HepG2 (cell line): Measurements from ENCODE around the gene ABI2. TPM values are rescaled to one million over a fixed set of nuclear protein-coding genes. Genes with fewer than 3 reads are reported as not detected.

Experiments used
- ATAC-seq: fragments of 200-7000 bp; cut with Tn5 transposase; 3 replicates; pipeline ENCODE4 v1.9.1; 2020; ENCODE audit warnings: mild to moderate bottlenecking, moderate library complexity
- BruUV-seq: library from RNA; stranded (reverse); fragments of 400-500 nt; replicated peaks from 2 replicates; lab custom pipeline; 2021; lab: Mats Ljungman, UMichigan
- CTCF ChIA-PET: fragments of 300-600 bp; formaldehyde crosslinking; extraction: SDS; loops from one replicate; lab custom pipeline; 2021; ENCODE audit warnings: low total read pairs, inconsistent platforms, low intra/inter-chr PET ratio; lab: Yijun Ruan, JAX
- POLR2A ChIA-PET: fragments of 350-600 bp; sonication (Branson Sonifier 250); formaldehyde crosslinking; loops from one replicate; lab custom pipeline; 2020; ENCODE audit warnings: antibody characterized with exemption, inconsistent platforms; lab: Yijun Ruan, JAX
- DNase-seq: peaks from one replicate; pipeline ENCODE4 v3.0.0-alpha.2; 2015; ENCODE audit warnings: low spot score
- FAIRE-seq: peaks from 3 replicates; lab custom pipeline; 2011; peaks lifted over from hg19 to GRCh38; lab: Jason Lieb, UNC
- H2AFZ ChIP-seq: one replicate; pipeline ENCODE4 v1.6.1; 2011; ENCODE audit warnings: low read length, inconsistent platforms
- H3K27ac ChIP-seq: fragments of 300-600 bp; 3 replicates; pipeline ENCODE4 v1.8.0; 2011; ENCODE audit warnings: mixed run types, mild to moderate bottlenecking, mixed read lengths, low read length, inconsistent platforms; ENCODE audit not compliant: insufficient read depth; ENCODE audit errors: extremely low read length
- H3K27me3 ChIP-seq, 2 experiments: fragments of 200-600 bp in 1 of 2; 2 replicates in 1 of 2; 3 replicates in 1 of 2; pipeline versions ENCODE4 v1.6.0 to v1.8.0; 2011; ENCODE audit warnings: low read length in 2 of 2, mild to moderate bottlenecking in 2 of 2, moderate library complexity in 2 of 2, inconsistent platforms in 1 of 2; ENCODE audit not compliant: insufficient read depth in 2 of 2, control insufficient read depth in 1 of 2
- H3K36me3 ChIP-seq, 2 experiments: fragments of 200-600 bp in 1 of 2; replicated peaks in 1 of 2; 2 replicates in 1 of 2; 3 replicates in 1 of 2; pipeline versions ENCODE4 v1.5.1 to v1.8.0; 2011; ENCODE audit warnings: low read length in 2 of 2, inconsistent platforms in 1 of 2; ENCODE audit not compliant: insufficient read depth in 2 of 2, control insufficient read depth in 1 of 2
- H3K4me1 ChIP-seq: 2 replicates; pipeline ENCODE4 v1.5.1; 2012; ENCODE audit warnings: low read length, inconsistent platforms; ENCODE audit not compliant: insufficient read depth
- H3K4me2 ChIP-seq: 2 replicates; pipeline ENCODE4 v1.6.0; 2011; ENCODE audit warnings: low read depth, low read length, inconsistent platforms
- H3K4me3 ChIP-seq, 3 experiments: fragments of 200-600 bp in 1 of 3; sonication (generic), shearing (Covaris generic) in 1 of 3; replicated peaks in 1 of 3; 2 replicates each; pipeline ENCODE4 v1.5.1; 2011 to 2016; ENCODE audit warnings: low read length in 3 of 3, inconsistent platforms in 2 of 3, low read depth in 2 of 3, mild to moderate bottlenecking in 2 of 3, control low read depth in 1 of 3, mixed read lengths in 1 of 3; ENCODE audit not compliant: insufficient read depth in 1 of 3
- H3K79me2 ChIP-seq: one replicate; pipeline ENCODE4 v1.6.1; 2011; ENCODE audit warnings: low read length, inconsistent platforms; ENCODE audit not compliant: insufficient read depth
- H3K9ac ChIP-seq: 2 replicates; pipeline ENCODE4 v1.6.0; 2011; ENCODE audit warnings: mild to moderate bottlenecking, low read depth, low read length, inconsistent platforms; ENCODE audit not compliant: insufficient read depth
- H3K9me3 ChIP-seq: 2 replicates; pipeline ENCODE4 v1.5.1; 2012; ENCODE audit warnings: mild to moderate bottlenecking, low read length
- H4K20me1 ChIP-seq: 2 replicates; pipeline ENCODE4 v1.6.0; 2011; ENCODE audit warnings: inconsistent platforms, mild to moderate bottlenecking, low read length, moderate library complexity; ENCODE audit not compliant: insufficient read depth
- CBFB ChIP-seq: sonication (generic); formaldehyde crosslinking; IDR thresholded peaks from 2 replicates; pipeline ENCODE4 v1.4.0; 2020; ENCODE audit warnings: missing genetic modification reagents
- CREM ChIP-seq, 2 experiments: sonication (generic) in 1 of 2; formaldehyde crosslinking in 1 of 2; IDR thresholded peaks; 2 replicates each; pipeline versions ENCODE4 v1.4.0 to v1.6.1; 2016 to 2020; ENCODE audit warnings: antibody characterized with exemption in 1 of 2, mild to moderate bottlenecking in 1 of 2, missing genetic modification reagents in 1 of 2
- POLR2G ChIP-seq: fragments of 200-400 bp; formaldehyde crosslinking; IDR thresholded peaks from 2 replicates; pipeline ENCODE4 v1.6.1; 2018; ENCODE audit warnings: mild to moderate bottlenecking, low read depth, low read length, moderate library complexity
- REL ChIP-seq: sonication (generic); formaldehyde crosslinking; conservative IDR thresholded peaks from 2 replicates; pipeline ENCODE4 v1.8.0; 2022; ENCODE audit warnings: mild to moderate bottlenecking, missing genetic modification reagents, moderate library complexity
- ZFP62 ChIP-seq: sonication (generic); formaldehyde crosslinking; IDR thresholded peaks from 2 replicates; pipeline ENCODE4 v1.4.0; 2020; ENCODE audit warnings: missing genetic modification reagents
- ZNF12 ChIP-seq: sonication (generic); formaldehyde crosslinking; IDR thresholded peaks from 2 replicates; pipeline ENCODE4 v1.5.0; 2020; ENCODE audit warnings: missing genetic modification reagents
- ZNF562 ChIP-seq: sonication (generic); formaldehyde crosslinking; IDR thresholded peaks from 2 replicates; pipeline ENCODE4 v1.8.0; 2022; ENCODE audit warnings: missing genetic modification reagents, borderline replicate concordance
- ZNF570 ChIP-seq: sonication (generic); formaldehyde crosslinking; IDR thresholded peaks from 2 replicates; pipeline ENCODE4 v1.4.0; 2020; ENCODE audit warnings: mild to moderate bottlenecking, missing genetic modification reagents, borderline replicate concordance
- ZNF777 ChIP-seq: sonication (generic); formaldehyde crosslinking; IDR thresholded peaks from 2 replicates; pipeline ENCODE4 v1.4.0; 2020; ENCODE audit warnings: missing genetic modification reagents
- WGBS: methylation state at CpG from one replicate; pipeline ENCODE4 v1.1.6; 2017; ENCODE audit warnings: low lambda C conversion rate; 5-methylcytosine and 5-hydroxymethylcytosine counted together
- in situ Hi-C: cut with HindIII; loops from 2 replicates; pipeline ENCODE4 v1.10.0; 2017; ENCODE audit warnings: low pct_unique_long_range_greater_than_20kb; ENCODE audit not compliant: extremely low pct_ligation_motif_present
- intact Hi-C: fragments of 100-400 bp; cut with micrococcal nuclease; formaldehyde crosslinking; loops from one replicate; pipeline ENCODE4 v1.10.0; 2022; ENCODE audit not compliant: unreplicated experiment
- polyA plus RNA-seq, 8 experiments: library from polyadenylated mRNA; depleted of rRNA in 3 of 8; stranded (reverse) in 7 of 8; unstranded in 1 of 8; fragments of >200 nt; fragmentation: Illumina TruSeq in 4 of 8; extraction: Trizol in 4 of 8; gene quantifications; 2 replicates each; pipeline versions ENCODE4 v1.2.1 to v1.2.3, GENCODE V29; 2011 to 2016; ENCODE audit warnings: low read depth in 4 of 8, missing spikeins in 1 of 8, mixed read lengths in 1 of 8; ENCODE audit not compliant: insufficient read depth in 1 of 8
- total RNA-seq, 5 experiments: library from RNA; depleted of rRNA; stranded (reverse); fragments of >200 nt; fragmentation: Illumina TruSeq; extraction: Trizol; gene quantifications; 2 replicates each; pipeline ENCODE4 v1.2.3, GENCODE V29; 2016; ENCODE audit warnings: low read depth in 1 of 5
- TF ChIP-seq, protein P1 (sequence below): sonication (generic); formaldehyde crosslinking; IDR thresholded peaks from 2 replicates; pipeline ENCODE4 v1.4.0; 2020; ENCODE audit warnings: low read depth, mild to moderate bottlenecking, missing genetic modification reagents
- TF ChIP-seq, protein P2 (sequence below): sonication (generic); formaldehyde crosslinking; IDR thresholded peaks from 2 replicates; pipeline ENCODE4 v1.8.1; 2023; ENCODE audit warnings: mild to moderate bottlenecking, inconsistent platforms, moderate library complexity, missing genetic modification reagents, borderline replicate concordance
- TF ChIP-seq, protein P3 (sequence below): sonication (generic); formaldehyde crosslinking; IDR thresholded peaks from 2 replicates; pipeline ENCODE4 v1.5.0; 2020; ENCODE audit warnings: missing genetic modification reagents
- TF ChIP-seq, protein P4 (sequence below): IDR thresholded peaks from 2 replicates; pipeline ENCODE4 v1.6.1; 2016; ENCODE audit warnings: low read depth
- TF ChIP-seq, protein P5 (sequence below): sonication (generic); formaldehyde crosslinking; IDR thresholded peaks from 2 replicates; pipeline ENCODE4 v1.4.0; 2020; ENCODE audit warnings: mild to moderate bottlenecking, missing genetic modification reagents, borderline replicate concordance

ABI2 gene
- total and polyA plus RNA-seq, 2 of the 13 experiments (the other 11 are each of a cell fraction or from before 2014, with no cell fraction given): 28.4 to 32.4 TPM

DNA sequence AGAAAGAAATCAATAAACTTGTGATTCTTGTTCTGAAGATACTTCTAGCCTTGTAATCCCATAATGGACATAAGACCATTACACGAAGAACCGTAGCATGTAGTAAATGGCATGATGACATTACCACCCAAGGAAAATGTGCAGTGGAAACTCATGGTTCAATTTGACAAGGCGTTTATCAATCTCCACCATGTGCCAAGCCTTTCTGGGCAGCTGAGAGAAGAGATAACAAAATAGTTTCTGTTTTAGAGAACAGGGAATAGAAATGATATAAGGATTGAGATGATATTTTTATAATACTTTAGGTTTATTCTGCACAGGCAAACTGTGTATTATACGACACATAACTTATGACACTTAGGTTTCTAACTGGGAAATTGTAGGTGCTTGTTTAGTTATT, 19.2 kb downstream of the ABI2 start:
- Histone ChIP-seq H3K79me2 (peaks cover 29% of the 10 kb centered on the region), H3K4me1 (peaks cover 9% of the 10 kb centered on the region), H2AFZ (no peak overlapping the region), H3K9ac (no peak overlapping the region), H4K20me1 (no peaks in the 10 kb centered on the region), H3K4me3 (no peak overlapping the region), H3K27me3 (no peaks in the 10 kb centered on the region), H3K36me3 (peaks cover 0 to 14% of the 10 kb centered on the region in 2 experiments; a peak in 3 of 5 replicates), H3K27ac (no peak overlapping the region), H3K4me2 (no peak overlapping the region), H3K9me3 (no peaks in the 10 kb centered on the region)
- ChIA-PET CTCF (no interaction called here), POLR2A (no interaction called here)
- no TSS peak for BruUV-seq
- intact Hi-C loops: no loop called here
- in situ Hi-C loops: no loop called here
- ATAC-seq: no peak
- no peak for FAIRE-seq
- no peak for DNase-seq
- 99% methylated on average over 4 of the region's 4 CpGs for WGBS
- TF ChIP-seq REL (no peak), POLR2G (no peak), ZFP62 (CRISPR knock-in tag) (no peak), ZNF777 (CRISPR knock-in tag) (no peak), CBFB (CRISPR knock-in tag) (no peak), ZNF570 (CRISPR knock-in tag) (no peak), CREM (IDR thresholded peaks at IDR 0.05) (no peak), CREM (CRISPR knock-in tag; IDR thresholded peaks at IDR 0.05) (no peak), ZNF12 (CRISPR knock-in tag) (no peak), ZNF562 (CRISPR knock-in tag) (no peak)
- TF ChIP-seq, protein P1, sequence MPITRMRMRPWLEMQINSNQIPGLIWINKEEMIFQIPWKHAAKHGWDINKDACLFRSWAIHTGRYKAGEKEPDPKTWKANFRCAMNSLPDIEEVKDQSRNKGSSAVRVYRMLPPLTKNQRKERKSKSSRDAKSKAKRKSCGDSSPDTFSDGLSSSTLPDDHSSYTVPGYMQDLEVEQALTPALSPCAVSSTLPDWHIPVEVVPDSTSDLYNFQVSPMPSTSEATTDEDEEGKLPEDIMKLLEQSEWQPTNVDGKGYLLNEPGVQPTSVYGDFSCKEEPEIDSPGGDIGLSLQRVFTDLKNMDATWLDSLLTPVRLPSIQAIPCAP (CRISPR knock-in tag): no peak
- TF ChIP-seq, protein P2, sequence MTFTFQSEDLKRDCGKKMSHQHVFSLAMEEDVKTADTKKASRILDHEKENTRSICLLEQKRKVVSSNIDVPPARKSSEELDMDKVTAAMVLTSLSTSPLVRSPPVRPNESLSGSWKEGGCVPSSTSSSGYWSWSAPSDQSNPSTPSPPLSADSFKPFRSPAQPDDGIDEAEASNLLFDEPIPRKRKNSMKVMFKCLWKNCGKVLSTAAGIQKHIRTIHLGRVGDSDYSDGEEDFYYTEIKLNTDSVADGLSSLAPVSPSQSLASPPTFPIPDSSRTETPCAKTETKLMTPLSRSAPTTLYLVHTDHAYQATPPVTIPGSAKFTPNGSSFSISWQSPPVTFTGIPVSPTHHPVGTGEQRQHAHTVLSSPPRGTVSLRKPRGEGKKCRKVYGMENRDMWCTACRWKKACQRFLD (CRISPR knock-in tag): no peak
- TF ChIP-seq, protein P3, sequence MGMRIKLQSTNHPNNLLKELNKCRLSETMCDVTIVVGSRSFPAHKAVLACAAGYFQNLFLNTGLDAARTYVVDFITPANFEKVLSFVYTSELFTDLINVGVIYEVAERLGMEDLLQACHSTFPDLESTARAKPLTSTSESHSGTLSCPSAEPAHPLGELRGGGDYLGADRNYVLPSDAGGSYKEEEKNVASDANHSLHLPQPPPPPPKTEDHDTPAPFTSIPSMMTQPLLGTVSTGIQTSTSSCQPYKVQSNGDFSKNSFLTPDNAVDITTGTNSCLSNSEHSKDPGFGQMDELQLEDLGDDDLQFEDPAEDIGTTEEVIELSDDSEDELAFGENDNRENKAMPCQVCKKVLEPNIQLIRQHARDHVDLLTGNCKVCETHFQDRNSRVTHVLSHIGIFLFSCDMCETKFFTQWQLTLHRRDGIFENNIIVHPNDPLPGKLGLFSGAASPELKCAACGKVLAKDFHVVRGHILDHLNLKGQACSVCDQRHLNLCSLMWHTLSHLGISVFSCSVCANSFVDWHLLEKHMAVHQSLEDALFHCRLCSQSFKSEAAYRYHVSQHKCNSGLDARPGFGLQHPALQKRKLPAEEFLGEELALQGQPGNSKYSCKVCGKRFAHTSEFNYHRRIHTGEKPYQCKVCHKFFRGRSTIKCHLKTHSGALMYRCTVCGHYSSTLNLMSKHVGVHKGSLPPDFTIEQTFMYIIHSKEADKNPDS (CRISPR knock-in tag): no peak
- TF ChIP-seq, protein P4, sequence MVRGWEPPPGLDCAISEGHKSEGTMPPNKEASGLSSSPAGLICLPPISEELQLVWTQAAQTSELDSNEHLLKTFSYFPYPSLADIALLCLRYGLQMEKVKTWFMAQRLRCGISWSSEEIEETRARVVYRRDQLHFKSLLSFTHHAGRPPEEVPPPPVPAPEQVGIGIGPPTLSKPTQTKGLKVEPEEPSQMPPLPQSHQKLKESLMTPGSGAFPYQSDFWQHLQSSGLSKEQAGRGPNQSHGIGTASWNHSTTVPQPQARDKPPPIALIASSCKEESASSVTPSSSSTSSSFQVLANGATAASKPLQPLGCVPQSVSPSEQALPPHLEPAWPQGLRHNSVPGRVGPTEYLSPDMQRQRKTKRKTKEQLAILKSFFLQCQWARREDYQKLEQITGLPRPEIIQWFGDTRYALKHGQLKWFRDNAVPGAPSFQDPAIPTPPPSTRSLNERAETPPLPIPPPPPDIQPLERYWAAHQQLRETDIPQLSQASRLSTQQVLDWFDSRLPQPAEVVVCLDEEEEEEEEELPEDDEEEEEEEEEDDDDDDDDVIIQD (CRISPR knock-in tag): no peak
- TF ChIP-seq, protein P5, sequence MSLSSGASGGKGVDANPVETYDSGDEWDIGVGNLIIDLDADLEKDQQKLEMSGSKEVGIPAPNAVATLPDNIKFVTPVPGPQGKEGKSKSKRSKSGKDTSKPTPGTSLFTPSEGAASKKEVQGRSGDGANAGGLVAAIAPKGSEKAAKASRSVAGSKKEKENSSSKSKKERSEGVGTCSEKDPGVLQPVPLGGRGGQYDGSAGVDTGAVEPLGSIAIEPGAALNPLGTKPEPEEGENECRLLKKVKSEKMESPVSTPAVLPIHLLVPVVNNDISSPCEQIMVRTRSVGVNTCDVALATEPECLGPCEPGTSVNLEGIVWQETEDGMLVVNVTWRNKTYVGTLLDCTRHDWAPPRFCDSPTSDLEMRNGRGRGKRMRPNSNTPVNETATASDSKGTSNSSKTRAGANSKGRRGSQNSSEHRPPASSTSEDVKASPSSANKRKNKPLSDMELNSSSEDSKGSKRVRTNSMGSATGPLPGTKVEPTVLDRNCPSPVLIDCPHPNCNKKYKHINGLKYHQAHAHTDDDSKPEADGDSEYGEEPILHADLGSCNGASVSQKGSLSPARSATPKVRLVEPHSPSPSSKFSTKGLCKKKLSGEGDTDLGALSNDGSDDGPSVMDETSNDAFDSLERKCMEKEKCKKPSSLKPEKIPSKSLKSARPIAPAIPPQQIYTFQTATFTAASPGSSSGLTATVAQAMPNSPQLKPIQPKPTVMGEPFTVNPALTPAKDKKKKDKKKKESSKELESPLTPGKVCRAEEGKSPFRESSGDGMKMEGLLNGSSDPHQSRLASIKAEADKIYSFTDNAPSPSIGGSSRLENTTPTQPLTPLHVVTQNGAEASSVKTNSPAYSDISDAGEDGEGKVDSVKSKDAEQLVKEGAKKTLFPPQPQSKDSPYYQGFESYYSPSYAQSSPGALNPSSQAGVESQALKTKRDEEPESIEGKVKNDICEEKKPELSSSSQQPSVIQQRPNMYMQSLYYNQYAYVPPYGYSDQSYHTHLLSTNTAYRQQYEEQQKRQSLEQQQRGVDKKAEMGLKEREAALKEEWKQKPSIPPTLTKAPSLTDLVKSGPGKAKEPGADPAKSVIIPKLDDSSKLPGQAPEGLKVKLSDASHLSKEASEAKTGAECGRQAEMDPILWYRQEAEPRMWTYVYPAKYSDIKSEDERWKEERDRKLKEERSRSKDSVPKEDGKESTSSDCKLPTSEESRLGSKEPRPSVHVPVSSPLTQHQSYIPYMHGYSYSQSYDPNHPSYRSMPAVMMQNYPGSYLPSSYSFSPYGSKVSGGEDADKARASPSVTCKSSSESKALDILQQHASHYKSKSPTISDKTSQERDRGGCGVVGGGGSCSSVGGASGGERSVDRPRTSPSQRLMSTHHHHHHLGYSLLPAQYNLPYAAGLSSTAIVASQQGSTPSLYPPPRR (CRISPR knock-in tag): no peak
